ENCODE data around the gene SLCO1C1. TPM values are rescaled to one million over a fixed set of nuclear protein-coding genes. Genes with fewer than 3 reads are reported as not detected.
"Not testable (repeated sequence)": the region's sequence is repeated elsewhere in the genome, so short reads cannot be mapped to it uniquely, and the experiment has no call there.

Gene SLCO1C1
- total and polyA plus RNA-seq, 2 of the 4 experiments (the other 2 are of a cell fraction): not detected

GRCh38 chr12:20778969-20779368 is 83.8 kb downstream of the SLCO1C1 start:
- TF ChIP-seq MXI1 (IDR thresholded peaks at IDR 0.05; ENCODE audit: borderline replicate concordance, low read depth, low read length): no peak
- WGBS, 2 experiments (ENCODE audit: extremely low coverage in 2 of 2, insufficient read length in 1 of 2): no CpG with 5 or more reads among the region's 2 CpGs

DNA sequence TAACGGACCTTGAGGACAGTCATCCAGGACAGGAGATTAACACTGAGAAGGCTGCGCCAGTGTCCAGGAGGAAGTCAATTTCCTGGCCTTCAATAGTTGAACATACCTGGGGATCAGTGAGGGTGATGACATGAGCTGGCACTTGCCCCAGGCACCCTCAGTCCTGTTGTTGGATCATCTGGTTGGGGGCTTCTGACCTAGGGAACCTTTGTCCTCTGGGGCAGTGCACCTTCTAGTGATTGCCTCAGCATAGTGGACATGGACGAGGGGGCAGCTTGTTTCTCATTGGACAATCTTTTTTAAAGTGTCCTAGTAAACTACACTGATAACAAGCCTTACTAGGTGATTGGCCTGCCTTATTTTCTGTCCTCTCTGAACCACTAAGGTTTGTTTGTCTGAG is 84.8 kb downstream of the SLCO1C1 start:
- H3K4me1 ChIP-seq (ENCODE audit: control insufficient read depth, insufficient read depth, low read length); in situ Hi-C loops (cut with MboI; ENCODE audit: low sequenced_read_pairs); H3K79me1 ChIP-seq (ENCODE audit: low read depth in 1 of 2, low read length in 2 of 2); H4K5ac ChIP-seq (ENCODE audit: low read depth, low read length); H3K27ac ChIP-seq (ENCODE audit: insufficient read depth, low read length); H2BK20ac ChIP-seq (ENCODE audit: low read depth, low read length); H2AK9ac ChIP-seq (replicated peaks; ENCODE audit: low read depth, low read length, poor library complexity); H3K9ac ChIP-seq (ENCODE audit: low read depth, low read length); H3K56ac ChIP-seq (ENCODE audit: extremely low read depth, insufficient read depth, low read length); dilution Hi-C loops (cut with HindIII; ENCODE audit: low sequenced_read_pairs, unreplicated experiment); H3K27me3 ChIP-seq (ENCODE audit: control insufficient read depth, insufficient read depth, low read length); H3K9me3 ChIP-seq (ENCODE audit: control insufficient read depth, insufficient read depth, low read length); H2AK5ac ChIP-seq (ENCODE audit: low read depth, low read length); H2BK15ac ChIP-seq (ENCODE audit: low read depth, low read length); H4K91ac ChIP-seq (ENCODE audit: insufficient read depth, low read depth, low read length); intact Hi-C loops (cut with micrococcal nuclease); H3K4ac ChIP-seq (ENCODE audit: low read depth, low read length); H4K20me1 ChIP-seq (ENCODE audit: insufficient read depth, low read length); H3K4me3 ChIP-seq (ENCODE audit: insufficient read depth, low read depth, low read length); H2AFZ ChIP-seq (replicated peaks; ENCODE audit: low read length, poor library complexity); H3K4me2 ChIP-seq (ENCODE audit: low read depth, low read length); POLR2A ChIA-PET (ENCODE audit: unreplicated experiment); CTCF ChIA-PET; H4K8ac ChIP-seq (ENCODE audit: low read depth in 2 of 2, low read length in 2 of 2); BruUV-seq (replicated peaks); ATAC-seq (ENCODE audit: low read depth); H3K36me3 ChIP-seq (ENCODE audit: control insufficient read depth, insufficient read depth, low read length); H3K23ac ChIP-seq (ENCODE audit: low read depth, low read length); H3K18ac ChIP-seq (ENCODE audit: low read depth, low read length); H3K14ac ChIP-seq (replicated peaks; ENCODE audit: low read depth, low read length); H2BK120ac ChIP-seq (ENCODE audit: low read depth, low read length); H2BK5ac ChIP-seq (ENCODE audit: low read depth, low read length, poor library complexity, severe bottlenecking); DNase-seq; H3K9me1 ChIP-seq (ENCODE audit: insufficient read depth, low read length): not testable (repeated sequence)
- no CpG with 5 or more reads among the region's 3 CpGs for WGBS, 2 experiments (ENCODE audit: extremely low coverage in 2 of 2, insufficient read length in 1 of 2)

More at GRCh38 chr12:20778969-20779368, 83.8 kb downstream of the SLCO1C1 start:
- intact Hi-C loops (cut with micrococcal nuclease) (no loop called here), in situ Hi-C loops (cut with MboI; ENCODE audit: low sequenced_read_pairs) (no loop called here), dilution Hi-C loops (cut with HindIII; ENCODE audit: low sequenced_read_pairs, unreplicated experiment) (no loop called here)
- BruUV-seq (replicated peaks): no TSS peak
- H3K14ac ChIP-seq (replicated peaks; ENCODE audit: low read depth, low read length): no peak overlapping the region
- H3K27ac ChIP-seq (ENCODE audit: insufficient read depth, low read length): no peak overlapping the region
- H3K9me1 ChIP-seq (ENCODE audit: insufficient read depth, low read length): no peaks in the 10 kb centered on the region
- ATAC-seq (ENCODE audit: low read depth): no peak
- no peak overlapping the region for H2AFZ ChIP-seq (replicated peaks; ENCODE audit: low read length, poor library complexity)
- no peak overlapping the region for H3K56ac ChIP-seq (ENCODE audit: extremely low read depth, insufficient read depth, low read length)
- POLR2A ChIA-PET (ENCODE audit: unreplicated experiment): no interaction called here
- H2BK20ac ChIP-seq (ENCODE audit: low read depth, low read length): no peak overlapping the region
- H2AK5ac ChIP-seq (ENCODE audit: low read depth, low read length): no peak overlapping the region
- no peak overlapping the region for H3K9ac ChIP-seq (ENCODE audit: low read depth, low read length)
- H3K36me3 ChIP-seq (ENCODE audit: control insufficient read depth, insufficient read depth, low read length): no peaks in the 10 kb centered on the region
- no peaks in the 10 kb centered on the region for H3K27me3 ChIP-seq (ENCODE audit: control insufficient read depth, insufficient read depth, low read length)
- no peak overlapping the region for H4K5ac ChIP-seq (ENCODE audit: low read depth, low read length)
- H3K18ac ChIP-seq (ENCODE audit: low read depth, low read length): no peak overlapping the region
- CTCF ChIA-PET: no interaction called here
- H4K20me1 ChIP-seq (ENCODE audit: insufficient read depth, low read length): no peaks in the 10 kb centered on the region
- DNase-seq: no peak
- no peak overlapping the region for H4K91ac ChIP-seq (ENCODE audit: insufficient read depth, low read depth, low read length)
- H2BK15ac ChIP-seq (ENCODE audit: low read depth, low read length): no peak overlapping the region
- H2BK5ac ChIP-seq (ENCODE audit: low read depth, low read length, poor library complexity, severe bottlenecking): no peak overlapping the region
- no peaks in the 10 kb centered on the region for H3K4me1 ChIP-seq (ENCODE audit: control insufficient read depth, insufficient read depth, low read length)
- H2BK120ac ChIP-seq (ENCODE audit: low read depth, low read length): no peak overlapping the region
- H3K4ac ChIP-seq (ENCODE audit: low read depth, low read length): no peak overlapping the region
- H3K4me3 ChIP-seq (ENCODE audit: insufficient read depth, low read depth, low read length): no peak overlapping the region
- H3K79me1 ChIP-seq (ENCODE audit: low read depth in 1 of 2, low read length in 2 of 2): no peaks in the 10 kb centered on the region
- no peak overlapping the region for H3K4me2 ChIP-seq (ENCODE audit: low read depth, low read length)
- no peak overlapping the region for H2AK9ac ChIP-seq (replicated peaks; ENCODE audit: low read depth, low read length, poor library complexity)
- H4K8ac ChIP-seq (ENCODE audit: low read depth in 2 of 2, low read length in 2 of 2): no peak overlapping the region
- peaks cover 3% of the 10 kb centered on the region for H3K9me3 ChIP-seq (ENCODE audit: control insufficient read depth, insufficient read depth, low read length)
- H3K23ac ChIP-seq (ENCODE audit: low read depth, low read length): no peak overlapping the region

Data from IMR-90 (cell line).